Psoas muscle (tissue), 8 donors: ENCODE data around the gene NEDD9. TPM values are rescaled to one million over a fixed set of nuclear protein-coding genes. Genes with fewer than 3 reads are reported as not detected.

Experiments
- ATAC-seq, 4 donors: fragments of 200-7000 bp; cut with Tn5 transposase; one replicate each; pipeline ENCODE4 v1.9.1; 2020; ENCODE audit warnings: moderate library complexity in 3 of 4, mild to moderate bottlenecking in 2 of 4
- DNase-seq, 2 donors: peaks; one replicate each; pipeline ENCODE4 v3.0.0-alpha.2; 2020
- H3K27ac ChIP-seq: fragments of 200-600 bp; one replicate; pipeline ENCODE4 v1.8.0; 2022
- H3K27me3 ChIP-seq, 3 donors: fragments of 200-600 bp in 1 of 3; one replicate each; pipeline versions ENCODE4 v1.6.1 to v1.8.0; 2013 to 2022; ENCODE audit warnings: low read length in 2 of 3, mild to moderate bottlenecking in 2 of 3, moderate library complexity in 1 of 3; ENCODE audit not compliant: insufficient read depth in 3 of 3
- H3K36me3 ChIP-seq, 2 donors: fragments of 200-600 bp in 1 of 2; one replicate each; pipeline versions ENCODE4 v1.6.1 to v1.8.0; 2013 to 2022; ENCODE audit warnings: low read depth in 1 of 2, mild to moderate bottlenecking in 1 of 2, moderate library complexity in 1 of 2; ENCODE audit not compliant: insufficient read depth in 1 of 2
- H3K4me1 ChIP-seq: fragments of 200-600 bp; one replicate; pipeline ENCODE4 v1.8.0; 2022
- H3K4me3 ChIP-seq: fragments of 200-600 bp; one replicate; pipeline ENCODE4 v1.8.0; 2022; ENCODE audit warnings: mild to moderate bottlenecking
- H3K9me3 ChIP-seq: fragments of 200-600 bp; one replicate; pipeline ENCODE4 v1.8.0; 2022
- CTCF ChIP-seq: fragments of 200-600 bp; IDR thresholded peaks from one replicate; pipeline ENCODE4 v1.8.0; 2022; ENCODE audit warnings: antibody characterized with exemption
- WGBS, 3 donors: extraction: QIAGEN DNeasy Blood & Tissue Kit; methylation state at CpG; one replicate each; pipeline versions ENCODE4 v1.1.6 to v1.1.7; 2013; 5-methylcytosine and 5-hydroxymethylcytosine counted together
- intact Hi-C, 2 donors: fragments of 100-400 bp; cut with DNase I; formaldehyde crosslinking; loops; one replicate each; pipeline versions ENCODE4 v1.11.0 to v1.14.2; 2022
- polyA plus RNA-seq, 3 donors: library from polyadenylated mRNA; stranded (reverse); fragments of 200-250 nt; gene quantifications; one replicate each; pipeline ENCODE4 v1.2.3, GENCODE V29; 2013
- total RNA-seq, 4 donors: library from RNA; stranded (reverse); fragmentation: NEBNext Ultra II Directional in 2 of 4; extraction: Animal tissue kit (Norgen Biotek cat#: 25700) in 2 of 4; gene quantifications; one replicate each; pipeline versions ENCODE4 v1.2.1 to v1.2.4, GENCODE V29; 2021 to 2023
- donor health status: healthy with polysubstance abuse.
- donor health status: DM: no; HTN: no; CAD: no; lungs with moderate emphysema.
- donor health status: Bipolar disorder and iron deficiency.
- donor health status: healthy.
- donor health status: DM: yes; HTN: yes; CAD: no.
- donor health status: DM: no; HTN: no; CAD: no.
- donor health status: DM: no; HTN: no; CAD: no.
- donor health status: DM: yes; HTN: yes; CAD: no.

The NEDD9 gene
- total and polyA plus RNA-seq, 7 donors, result 9.0 to 15.7 (median 11.2) TPM

- no peak for ATAC-seq
- DNase-seq, result no peak
- H3K9me3 ChIP-seq, result no peaks in the 10 kb centered on the region
- intact Hi-C loops, result no loop called here
- 68 to 71% (median 69%) methylated on average over 4 of the region's 4 CpGs for WGBS, 3 donors
- no peak for TF ChIP-seq CTCF
- no peaks in the 10 kb centered on the region for H3K36me3 ChIP-seq
- no peaks in the 10 kb centered on the region for H3K27me3 ChIP-seq
- H3K4me1 ChIP-seq, result no peaks in the 10 kb centered on the region
- H3K27ac ChIP-seq, result peak overlapping the region; percentile 23
- peak overlapping the region; percentile 22 for H3K4me3 ChIP-seq
Measured at GRCh38 chr6:11224966-11225463, 7.5 kb downstream of the NEDD9 start.

GRCh38 chr6:11224252-11224965, 8.1 kb downstream of the NEDD9 start:
- Histone ChIP-seq H3K4me3 (peak overlapping the region; percentile 22), H3K36me3 (no peaks in the 10 kb centered on the region), H3K4me1 (no peaks in the 10 kb centered on the region), H3K27me3 (no peaks in the 10 kb centered on the region), H3K9me3 (no peaks in the 10 kb centered on the region), H3K27ac (peak overlapping the region; percentile 23)
- ATAC-seq (no peak), DNase-seq (no peak)
- WGBS, 3 donors, result 77 to 83% (median 82%) methylated on average over 9 of the region's 9 CpGs
- TF ChIP-seq CTCF, result no peak
- intact Hi-C loops, result no loop called here

- ATAC-seq (peak in 1 of 4 donors; percentile 22), DNase-seq (no peak)
- no peaks in the 10 kb centered on the region for H3K36me3 ChIP-seq
- peak overlapping the region; percentile 65 for H3K27ac ChIP-seq
- WGBS, 3 donors, result 81 to 91% (median 87%) methylated on average over 5 of the region's 5 CpGs
- no peak for TF ChIP-seq CTCF
- intact Hi-C loops, result no loop called here
- no peak overlapping the region for H3K4me3 ChIP-seq
- H3K27me3 ChIP-seq, result no peaks in the 10 kb centered on the region
- H3K4me1 ChIP-seq, result no peaks in the 10 kb centered on the region
- H3K9me3 ChIP-seq, result no peaks in the 10 kb centered on the region
Measured at GRCh38 chr6:11223286-11223864, 9.1 kb downstream of the NEDD9 start.

- ATAC-seq (no peak), DNase-seq (no peak)
- intact Hi-C loops, result no loop called here
- WGBS, 3 donors, result 74 to 82% (median 80%) methylated on average over 5 of the region's 5 CpGs
- no peak for TF ChIP-seq CTCF
- Histone ChIP-seq H3K27me3 (no peaks in the 10 kb centered on the region), H3K4me3 (no peak overlapping the region), H3K4me1 (peaks cover under 1% of the 10 kb centered on the region), H3K27ac (peak overlapping the region; percentile 65), H3K9me3 (no peaks in the 10 kb centered on the region), H3K36me3 (no peaks in the 10 kb centered on the region)
Measured at GRCh38 chr6:11222385-11223277, 9.8 kb downstream of the NEDD9 start.
